T-helper 17 cell (primary cell): ENCODE data around the gene PEX6. TPM values are rescaled to one million over a fixed set of nuclear protein-coding genes. Genes with fewer than 3 reads are reported as not detected.
"Not testable (repeated sequence)": the region's sequence is repeated elsewhere in the genome, so short reads cannot be mapped to it uniquely, and the experiment has no call there.

Source experiments
- ATAC-seq: fragments of 150-1000 bp; cut with Tn5 transposase; 2 replicates; pipeline ENCODE4 v1.10.0; 2021; ENCODE audit warnings: mild to moderate bottlenecking, moderate library complexity
- DNase-seq, 3 donors: peaks; one replicate each; pipeline versions ENCODE4 v3.0.0 to v3.0.0-alpha.2; 2020 to 2021
- H3K9me3 ChIP-seq: one replicate; pipeline ENCODE4 v1.7.0; 2013; ENCODE audit warnings: low read length, mild to moderate bottlenecking; ENCODE audit not compliant: control insufficient read depth, poor library complexity, severe bottlenecking
- H3K27ac Mint-ChIP-seq: one replicate; pipeline ENCODE4 v1.8.0; 2022; ENCODE audit warnings: mild to moderate bottlenecking, moderate library complexity, mixed read lengths
- H3K27me3 Mint-ChIP-seq: one replicate; pipeline ENCODE4 v1.8.0; 2022; ENCODE audit warnings: mixed read lengths
- H3K36me3 Mint-ChIP-seq: one replicate; pipeline ENCODE4 v1.8.0; 2022; ENCODE audit warnings: low read depth, mixed read lengths
- H3K4me1 Mint-ChIP-seq: one replicate; pipeline ENCODE4 v1.8.0; 2022; ENCODE audit warnings: mild to moderate bottlenecking, mixed read lengths
- H3K4me3 Mint-ChIP-seq: one replicate; pipeline ENCODE4 v1.8.0; 2022; ENCODE audit warnings: mild to moderate bottlenecking, moderate library complexity, mixed read lengths
- total RNA-seq, 4 donors: library from RNA in 2 of 4; stranded (reverse) in 2 of 4; gene quantifications; one replicate each; pipeline ENCODE4 v1.2.3 and lab custom pipeline; 2022 to 2026

Gene PEX6
- total RNA-seq, 2 donors from 2014 or later, result 10.2 to 15.5 TPM

- H3K27ac Mint-ChIP-seq, H3K36me3 Mint-ChIP-seq, H3K4me1 Mint-ChIP-seq, H3K4me3 Mint-ChIP-seq, H3K9me3 ChIP-seq, DNase-seq, H3K27me3 Mint-ChIP-seq, ATAC-seq: not testable (repeated sequence)
These were observed 24.6 kb downstream of the PEX6 start for GRCh38 chr6:42954405-42954804.

GRCh38 chr6:42952389-42952788, 26.6 kb downstream of the PEX6 start:
- DNase-seq (no peak), ATAC-seq (no peak)
- Mint-ChIP-seq H3K27ac (no peak overlapping the region), H3K36me3 (no peaks in the 10 kb centered on the region), H3K4me1 (no peaks in the 10 kb centered on the region), H3K27me3 (no peaks in the 10 kb centered on the region), H3K4me3 (no peak overlapping the region)
- H3K9me3 ChIP-seq, result no peaks in the 10 kb centered on the region

GRCh38 chr6:42947950-42948349, 31.0 kb downstream of the PEX6 start:
- H3K9me3 ChIP-seq, result no peaks in the 10 kb centered on the region
- ATAC-seq, result no peak
- Mint-ChIP-seq H3K4me1 (no peaks in the 10 kb centered on the region), H3K27ac (no peak overlapping the region), H3K27me3 (no peaks in the 10 kb centered on the region), H3K36me3 (no peaks in the 10 kb centered on the region), H3K4me3 (no peak overlapping the region)
- no peak for DNase-seq

- DNase-seq (no peak), ATAC-seq (no peak)
- Mint-ChIP-seq H3K4me1 (peaks cover 3% of the 10 kb centered on the region), H3K27ac (no peak overlapping the region), H3K27me3 (no peaks in the 10 kb centered on the region), H3K36me3 (peaks cover 4% of the 10 kb centered on the region), H3K4me3 (no peak overlapping the region)
- H3K9me3 ChIP-seq, result no peaks in the 10 kb centered on the region
These were observed 36.5 kb downstream of the PEX6 start for GRCh38 chr6:42942444-42942843.

- H3K27me3 Mint-ChIP-seq, H3K27ac Mint-ChIP-seq, ATAC-seq, H3K4me1 Mint-ChIP-seq, H3K4me3 Mint-ChIP-seq, H3K36me3 Mint-ChIP-seq, H3K9me3 ChIP-seq, DNase-seq: not testable (repeated sequence)
These were observed 37.6 kb downstream of the PEX6 start for GRCh38 chr6:42941356-42941755.

- H3K9me3 ChIP-seq, result no peaks in the 10 kb centered on the region
- H3K27me3 Mint-ChIP-seq, result no peaks in the 10 kb centered on the region
- no peak for DNase-seq
- H3K27ac Mint-ChIP-seq, result peak overlapping the region; percentile 34
- no peak for ATAC-seq
- H3K36me3 Mint-ChIP-seq, result peaks cover 4% of the 10 kb centered on the region
- H3K4me1 Mint-ChIP-seq, result peaks cover 7% of the 10 kb centered on the region
- no peak overlapping the region for H3K4me3 Mint-ChIP-seq
These were observed 38.4 kb downstream of the PEX6 start for GRCh38 chr6:42940493-42941045.

- Mint-ChIP-seq H3K27me3 (no peaks in the 10 kb centered on the region), H3K36me3 (peaks cover 4% of the 10 kb centered on the region), H3K4me1 (peaks cover 7% of the 10 kb centered on the region), H3K4me3 (no peak overlapping the region), H3K27ac (peak overlapping the region; percentile 34)
- no peak for DNase-seq
- ATAC-seq, result no peak
- no peaks in the 10 kb centered on the region for H3K9me3 ChIP-seq
These were observed 39.2 kb downstream of the PEX6 start for GRCh38 chr6:42939810-42940167.

GRCh38 chr6:42938987-42939809, 39.8 kb downstream of the PEX6 start:
- Mint-ChIP-seq H3K4me1 (peaks cover 9% of the 10 kb centered on the region), H3K36me3 (peaks cover 4% of the 10 kb centered on the region), H3K27ac (no peak overlapping the region), H3K27me3 (no peaks in the 10 kb centered on the region), H3K4me3 (no peak overlapping the region)
- DNase-seq (no peak), ATAC-seq (no peak)
- no peaks in the 10 kb centered on the region for H3K9me3 ChIP-seq

GRCh38 chr6:42938428-42938796, 40.6 kb downstream of the PEX6 start:
- no peaks in the 10 kb centered on the region for H3K27me3 Mint-ChIP-seq
- peaks cover 14% of the 10 kb centered on the region for H3K4me1 Mint-ChIP-seq
- H3K9me3 ChIP-seq, result no peaks in the 10 kb centered on the region
- DNase-seq (no peak), ATAC-seq (no peak)
- peaks cover 4% of the 10 kb centered on the region for H3K36me3 Mint-ChIP-seq
- no peak overlapping the region for H3K4me3 Mint-ChIP-seq
- peak overlapping the region; percentile 92 for H3K27ac Mint-ChIP-seq

GRCh38 chr6:42937548-42938427, 41.2 kb downstream of the PEX6 start:
- ATAC-seq, result no peak
- H3K9me3 ChIP-seq, result no peaks in the 10 kb centered on the region
- peak overlapping the region; percentile 92 for H3K27ac Mint-ChIP-seq
- no peak for DNase-seq
- H3K27me3 Mint-ChIP-seq, result no peaks in the 10 kb centered on the region
- peak overlapping the region; percentile 60 for H3K4me3 Mint-ChIP-seq
- peaks cover 4% of the 10 kb centered on the region for H3K36me3 Mint-ChIP-seq
- H3K4me1 Mint-ChIP-seq, result peaks cover 20% of the 10 kb centered on the region

GRCh38 chr6:42936398-42936797, 42.6 kb downstream of the PEX6 start:
- H3K27me3 Mint-ChIP-seq, result no peaks in the 10 kb centered on the region
- no peak for DNase-seq
- no peaks in the 10 kb centered on the region for H3K9me3 ChIP-seq
- ATAC-seq, result no peak
- H3K27ac Mint-ChIP-seq, result no peak overlapping the region
- H3K4me3 Mint-ChIP-seq, result no peak overlapping the region
- peaks cover 31% of the 10 kb centered on the region for H3K4me1 Mint-ChIP-seq
- peaks cover 4% of the 10 kb centered on the region for H3K36me3 Mint-ChIP-seq

GRCh38 chr6:42935322-42935721, 43.7 kb downstream of the PEX6 start:
- Mint-ChIP-seq H3K27me3 (no peaks in the 10 kb centered on the region), H3K4me1 (peaks cover 40% of the 10 kb centered on the region), H3K4me3 (no peak overlapping the region), H3K36me3 (peaks cover 4% of the 10 kb centered on the region), H3K27ac (no peak overlapping the region)
- ATAC-seq (no peak), DNase-seq (no peak)
- no peaks in the 10 kb centered on the region for H3K9me3 ChIP-seq

GRCh38 chr6:42933205-42933604, 45.8 kb downstream of the PEX6 start:
- peak overlapping the region; percentile 99 for H3K27ac Mint-ChIP-seq
- ATAC-seq (no peak), DNase-seq (no peak)
- no peaks in the 10 kb centered on the region for H3K27me3 Mint-ChIP-seq
- peak overlapping the region; percentile 72 for H3K4me3 Mint-ChIP-seq
- peaks cover 57% of the 10 kb centered on the region for H3K4me1 Mint-ChIP-seq
- peaks cover 7% of the 10 kb centered on the region for H3K36me3 Mint-ChIP-seq
- H3K9me3 ChIP-seq, result no peaks in the 10 kb centered on the region
